Keratinocyte (primary cell): ENCODE results near the gene TMEM38B. TPM values are rescaled to one million over a fixed set of nuclear protein-coding genes. Genes with fewer than 3 reads are reported as not detected.
"Not testable (repeated sequence)": the region's sequence is repeated elsewhere in the genome, so short reads cannot be mapped to it uniquely, and the experiment has no call there.

Experiments
- DNase-seq: peaks from one replicate; pipeline ENCODE4 v3.0.0-alpha.2; 2011; ENCODE audit warnings: low read depth, missing footprints, low spot score
- FAIRE-seq: peaks from 2 replicates; lab custom pipeline; 2011; peaks lifted over from hg19 to GRCh38; lab: Jason Lieb, UNC
- H2AFZ ChIP-seq: 2 replicates; pipeline ENCODE4 v1.6.0; 2012; ENCODE audit warnings: low read length, control low read depth, inconsistent platforms; ENCODE audit not compliant: control insufficient read depth
- H3K27ac ChIP-seq: 2 replicates; pipeline ENCODE4 v1.5.1; 2011; ENCODE audit warnings: low read length; ENCODE audit not compliant: control insufficient read depth, insufficient read depth
- H3K27me3 ChIP-seq: 3 replicates; pipeline ENCODE4 v1.6.0; 2011; ENCODE audit warnings: low read length; ENCODE audit not compliant: control insufficient read depth, insufficient read depth; ENCODE audit errors: extremely low read depth
- H3K36me3 ChIP-seq, 2 experiments: 2 replicates in 1 of 2; 3 replicates in 1 of 2; pipeline ENCODE4 v1.5.1; 2011; ENCODE audit warnings: low read length in 2 of 2, mild to moderate bottlenecking in 1 of 2; ENCODE audit not compliant: control insufficient read depth in 2 of 2, insufficient read depth in 2 of 2; ENCODE audit errors: extremely low read depth in 1 of 2
- H3K4me1 ChIP-seq: 3 replicates; pipeline ENCODE4 v1.5.1; 2011; ENCODE audit warnings: low read length; ENCODE audit not compliant: control insufficient read depth, insufficient read depth; ENCODE audit errors: extremely low read depth
- H3K4me2 ChIP-seq: 3 replicates; pipeline ENCODE4 v1.6.0; 2011; ENCODE audit warnings: low read depth, low read length; ENCODE audit not compliant: control insufficient read depth, insufficient read depth; ENCODE audit errors: extremely low read depth
- H3K4me3 ChIP-seq, 3 experiments: fragments of 200-600 bp in 1 of 3; sonication (generic) in 1 of 3; 2 replicates in 2 of 3; 3 replicates in 1 of 3; pipeline ENCODE4 v1.5.1; 2011 to 2016; ENCODE audit warnings: low read length in 3 of 3, mild to moderate bottlenecking in 3 of 3, control low read depth in 2 of 3, inconsistent platforms in 1 of 3, low read depth in 1 of 3, mixed read lengths in 1 of 3, mixed run types in 1 of 3, moderate library complexity in 1 of 3; ENCODE audit not compliant: control insufficient read depth in 2 of 3, insufficient read depth in 2 of 3; ENCODE audit errors: extremely low read depth in 1 of 3
- H3K79me2 ChIP-seq: 2 replicates; pipeline ENCODE4 v1.6.0; 2012; ENCODE audit warnings: low read length; ENCODE audit not compliant: control insufficient read depth, insufficient read depth
- H3K9ac ChIP-seq: 3 replicates; pipeline ENCODE4 v1.6.0; 2011; ENCODE audit warnings: low read length; ENCODE audit not compliant: control insufficient read depth, insufficient read depth; ENCODE audit errors: extremely low read depth
- H3K9me1 ChIP-seq: 3 replicates; pipeline ENCODE4 v1.6.0; 2011; ENCODE audit warnings: low read length; ENCODE audit not compliant: control insufficient read depth, insufficient read depth; ENCODE audit errors: extremely low read depth
- H3K9me3 ChIP-seq: 2 replicates; pipeline ENCODE4 v1.5.1; 2012; ENCODE audit warnings: low read depth, low read length; ENCODE audit not compliant: control insufficient read depth
- H4K20me1 ChIP-seq: 3 replicates; pipeline ENCODE4 v1.6.0; 2011; ENCODE audit warnings: low read length; ENCODE audit not compliant: control insufficient read depth, insufficient read depth; ENCODE audit errors: extremely low read depth
- CTCF ChIP-seq, 3 experiments: IDR thresholded peaks in 1 of 3; conservative IDR thresholded peaks in 1 of 3; optimal IDR thresholded peaks in 1 of 3; 2 replicates in 2 of 3; 3 replicates in 1 of 3; pipeline versions ENCODE3 to v1.5.1; 2011; ENCODE audit warnings: low read length in 3 of 3, mild to moderate bottlenecking in 3 of 3, moderate library complexity in 2 of 3, control low read depth in 1 of 3, inconsistent platforms in 1 of 3; ENCODE audit not compliant: insufficient read depth in 2 of 3; ENCODE audit errors: extremely low read depth in 1 of 3
- EZH2 ChIP-seq: IDR thresholded peaks from one replicate; pipeline ENCODE4 v1.6.1; 2012; ENCODE audit warnings: inconsistent platforms, mild to moderate bottlenecking, low read length, moderate library complexity
- dilution Hi-C: fragments of 300-500 bp; cut with MboI; formaldehyde crosslinking; loops from one replicate; pipeline ENCODE4 v1.7.0; 2020; ENCODE audit warnings: low sequenced_read_pairs; ENCODE audit not compliant: extremely low pct_ligation_motif_present
- polyA plus RNA-seq, 5 experiments: library from polyadenylated mRNA; depleted of rRNA in 3 of 5; stranded (reverse) in 3 of 5; stranded (forward) in 1 of 5; unstranded in 1 of 5; fragments of >200 nt; gene quantifications; 1 replicate in 1 of 5; 2 replicates in 3 of 5; 3 replicates in 1 of 5; pipeline versions ENCODE4 v1.2.1 to v1.2.3, GENCODE V29; 2011 to 2012; ENCODE audit warnings: missing spikeins in 2 of 5, low read depth in 1 of 5, low replicate concordance in 1 of 5

TMEM38B gene
- polyA plus RNA-seq, 1 donor (not counting 4 experiments of a cell fraction or from before 2014, with no cell fraction given), result 9.8 TPM

- H3K36me3 ChIP-seq, H3K27ac ChIP-seq, H3K9ac ChIP-seq, H3K27me3 ChIP-seq, H2AFZ ChIP-seq, H3K79me2 ChIP-seq, dilution Hi-C loops, FAIRE-seq, H3K4me1 ChIP-seq, H3K4me3 ChIP-seq, DNase-seq, H3K9me1 ChIP-seq, H3K4me2 ChIP-seq, H3K9me3 ChIP-seq, H4K20me1 ChIP-seq: not testable (repeated sequence)
These were observed 89.1 kb downstream of the TMEM38B start for GRCh38 chr9:105783495-105783872.

- H3K9me3 ChIP-seq, H2AFZ ChIP-seq, H4K20me1 ChIP-seq, H3K27ac ChIP-seq, dilution Hi-C loops, H3K9ac ChIP-seq, H3K36me3 ChIP-seq, H3K4me1 ChIP-seq, H3K9me1 ChIP-seq, DNase-seq, H3K4me3 ChIP-seq, H3K27me3 ChIP-seq, H3K4me2 ChIP-seq, FAIRE-seq, H3K79me2 ChIP-seq: not testable (repeated sequence)
These were observed 92.5 kb downstream of the TMEM38B start for GRCh38 chr9:105786796-105787195.

- dilution Hi-C loops, result no loop called here
- Histone ChIP-seq H3K9ac (no peak overlapping the region), H3K36me3 (no peaks in the 10 kb centered on the region), H3K27ac (no peak overlapping the region), H3K4me3 (no peak overlapping the region), H3K9me3 (no peaks in the 10 kb centered on the region), H3K4me2 (no peak overlapping the region), H3K4me1 (no peaks in the 10 kb centered on the region), H3K9me1 (no peaks in the 10 kb centered on the region), H3K79me2 (no peaks in the 10 kb centered on the region), H3K27me3 (no peaks in the 10 kb centered on the region), H4K20me1 (no peaks in the 10 kb centered on the region), H2AFZ (no peak overlapping the region)
- FAIRE-seq (no peak), DNase-seq (no peak)
- TF ChIP-seq EZH2, result no peak
- no peak for TF ChIP-seq CTCF (optimal IDR thresholded peaks at IDR 0.05 in 1 of 3, IDR thresholded peaks at IDR 0.05 in 1 of 3, conservative IDR thresholded peaks at IDR 0.05 in 1 of 3; ENCODE audit: extremely low read depth in 1 of 3, insufficient read depth in 2 of 3, low read length in 3 of 3)
These were observed 121.9 kb downstream of the TMEM38B start for GRCh38 chr9:105816202-105816744.
